Measurements from ENCODE around the gene PTCH2. TPM values are rescaled to one million over a fixed set of nuclear protein-coding genes. Genes with fewer than 3 reads are reported as not detected.

PTCH2 gene, protein sequence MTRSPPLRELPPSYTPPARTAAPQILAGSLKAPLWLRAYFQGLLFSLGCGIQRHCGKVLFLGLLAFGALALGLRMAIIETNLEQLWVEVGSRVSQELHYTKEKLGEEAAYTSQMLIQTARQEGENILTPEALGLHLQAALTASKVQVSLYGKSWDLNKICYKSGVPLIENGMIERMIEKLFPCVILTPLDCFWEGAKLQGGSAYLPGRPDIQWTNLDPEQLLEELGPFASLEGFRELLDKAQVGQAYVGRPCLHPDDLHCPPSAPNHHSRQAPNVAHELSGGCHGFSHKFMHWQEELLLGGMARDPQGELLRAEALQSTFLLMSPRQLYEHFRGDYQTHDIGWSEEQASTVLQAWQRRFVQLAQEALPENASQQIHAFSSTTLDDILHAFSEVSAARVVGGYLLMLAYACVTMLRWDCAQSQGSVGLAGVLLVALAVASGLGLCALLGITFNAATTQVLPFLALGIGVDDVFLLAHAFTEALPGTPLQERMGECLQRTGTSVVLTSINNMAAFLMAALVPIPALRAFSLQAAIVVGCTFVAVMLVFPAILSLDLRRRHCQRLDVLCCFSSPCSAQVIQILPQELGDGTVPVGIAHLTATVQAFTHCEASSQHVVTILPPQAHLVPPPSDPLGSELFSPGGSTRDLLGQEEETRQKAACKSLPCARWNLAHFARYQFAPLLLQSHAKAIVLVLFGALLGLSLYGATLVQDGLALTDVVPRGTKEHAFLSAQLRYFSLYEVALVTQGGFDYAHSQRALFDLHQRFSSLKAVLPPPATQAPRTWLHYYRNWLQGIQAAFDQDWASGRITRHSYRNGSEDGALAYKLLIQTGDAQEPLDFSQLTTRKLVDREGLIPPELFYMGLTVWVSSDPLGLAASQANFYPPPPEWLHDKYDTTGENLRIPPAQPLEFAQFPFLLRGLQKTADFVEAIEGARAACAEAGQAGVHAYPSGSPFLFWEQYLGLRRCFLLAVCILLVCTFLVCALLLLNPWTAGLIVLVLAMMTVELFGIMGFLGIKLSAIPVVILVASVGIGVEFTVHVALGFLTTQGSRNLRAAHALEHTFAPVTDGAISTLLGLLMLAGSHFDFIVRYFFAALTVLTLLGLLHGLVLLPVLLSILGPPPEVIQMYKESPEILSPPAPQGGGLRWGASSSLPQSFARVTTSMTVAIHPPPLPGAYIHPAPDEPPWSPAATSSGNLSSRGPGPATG
- total RNA-seq (under 1 TPM; 0.28 to 0.79 (median 0.54) TPM), polyA plus RNA-seq (0.34 TPM)
- long read RNA-seq, donor 1, partial matches to known transcripts: 1 of 1 reads
- long read RNA-seq, donor 1, other reads (novel, unspliced or antisense): 0 of 1 reads
- long read RNA-seq, donor 2: 0 reads
- long read RNA-seq, donor 3, partial matches to known transcripts: 1 of 1 reads
- long read RNA-seq, donor 3, other reads (novel, unspliced or antisense): 0 of 1 reads
- long read RNA-seq, donor 4: 0 reads

DNA sequence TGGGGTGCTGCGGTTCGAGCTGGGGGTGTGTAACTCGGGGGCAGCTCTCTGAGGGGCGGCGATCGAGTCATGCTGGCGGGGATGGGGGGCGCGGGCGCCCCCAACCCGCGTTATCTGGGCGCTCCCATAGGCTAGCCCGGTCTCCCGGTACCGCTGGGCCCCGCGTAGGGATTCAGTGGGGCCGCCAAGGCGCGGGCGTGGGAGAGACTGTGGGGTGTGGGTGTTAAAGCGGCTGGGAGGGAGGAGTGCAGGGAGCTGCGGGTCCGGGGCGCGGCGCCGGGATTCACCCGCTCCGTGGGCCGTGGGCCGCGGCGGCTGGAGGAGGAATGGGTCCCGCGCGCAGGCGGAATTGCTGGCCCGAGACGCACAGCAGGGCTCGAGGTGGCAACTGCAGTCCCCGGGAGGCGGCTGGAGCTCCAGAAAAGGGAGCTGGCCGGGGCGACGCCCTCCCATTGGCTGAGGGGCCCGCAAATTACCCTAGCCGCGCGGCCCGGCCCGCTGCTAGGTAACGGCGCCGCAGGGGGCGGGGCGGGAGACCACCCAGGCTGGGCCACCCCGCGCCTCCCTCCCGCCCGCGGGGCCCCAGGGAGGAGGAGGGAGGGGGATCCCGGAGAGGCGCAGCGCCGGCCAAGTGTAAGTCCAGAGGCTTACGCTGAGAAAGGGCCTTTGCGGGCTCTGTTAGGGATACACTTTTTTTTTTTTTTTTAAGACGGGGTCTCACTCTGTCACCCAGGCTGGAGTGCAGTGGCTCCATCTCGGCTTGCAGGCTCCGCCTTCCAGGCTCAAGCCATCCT, at the start of gene PTCH2:
Gene PTCH2, minus strand, starts transcription at position 392 of the 794 bp plus-strand sequence. Its CDS starts 321 bp downstream, at position 71.
- H3K27me3 ChIP-seq (ENCODE audit: control insufficient read depth, insufficient read depth): no peaks in the 10 kb centered on the region
- H3K9me3 ChIP-seq (ENCODE audit: control insufficient read depth, low read length): no peaks in the 10 kb centered on the region
- ATAC-seq (peak; percentile 92 to 94), DNase-seq (peak; percentile 77 to 91 (median 90))
- 2% methylated on average over 72 of the region's 72 CpGs for WGBS
- H3K4me1 ChIP-seq (ENCODE audit: control insufficient read depth, insufficient read depth, low read length): no peaks in the 10 kb centered on the region
- H3K4me3 ChIP-seq (ENCODE audit: low read length): peak within 1 kb of the TSS; percentile 48
- H3K27ac ChIP-seq (ENCODE audit: low read length): no peak within 1 kb of the TSS
- intact Hi-C loops (cut with DNase I): no loop called here

DNA sequence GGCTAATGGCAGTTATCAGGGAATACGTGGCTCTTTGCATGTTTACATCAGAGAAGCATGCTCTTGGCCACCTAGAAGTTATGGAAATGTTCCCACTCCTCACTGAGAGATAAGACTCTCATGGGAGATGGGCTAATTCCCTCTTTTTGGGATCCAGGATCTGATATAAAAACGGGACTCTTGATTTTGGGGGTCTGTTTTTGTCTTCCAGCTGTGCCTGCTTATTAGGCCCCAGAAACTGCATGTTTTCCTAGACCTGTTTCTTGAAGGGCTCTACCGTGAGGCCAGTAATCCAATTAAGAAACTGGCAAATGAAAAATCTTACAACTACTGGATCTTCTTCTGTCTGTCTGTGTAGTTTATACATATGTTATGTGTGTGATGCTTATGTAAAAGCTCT, 47.0 kb upstream of the PTCH2 start:
- intact Hi-C loops (cut with DNase I): no loop called here
- 74% methylated on average over 3 of the region's 3 CpGs for WGBS

DNA sequence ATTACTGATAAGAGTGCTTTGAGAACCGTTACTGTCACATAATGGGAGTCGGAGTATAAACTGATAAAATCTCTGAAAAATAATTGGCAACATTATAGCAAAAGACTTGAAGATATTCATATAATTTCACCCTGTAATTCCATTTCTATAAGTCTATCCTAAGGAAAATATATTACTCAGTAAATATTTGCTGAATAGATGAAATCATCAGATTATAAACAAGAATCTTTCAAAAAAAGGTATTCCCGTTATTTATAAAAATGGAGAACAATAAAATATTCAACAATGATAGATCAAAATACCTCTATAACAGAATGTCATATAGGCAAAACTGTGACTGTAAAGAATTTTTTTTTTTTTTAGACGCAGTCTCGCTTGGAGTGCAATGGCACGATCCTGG, 42.4 kb upstream of the PTCH2 start:
- peaks cover 1% of the 10 kb centered on the region for H3K4me1 ChIP-seq (ENCODE audit: control insufficient read depth, insufficient read depth, low read length)
- no peak for ATAC-seq
- intact Hi-C loops (cut with DNase I): no loop called here

More for the DNA sequence above, 47.0 kb upstream of the PTCH2 start:
- no peaks in the 10 kb centered on the region for H3K9me3 ChIP-seq (ENCODE audit: control insufficient read depth, low read length)
- no peak overlapping the region for H3K27ac ChIP-seq (ENCODE audit: low read length)
- no peaks in the 10 kb centered on the region for H3K27me3 ChIP-seq (ENCODE audit: control insufficient read depth, insufficient read depth)
- ATAC-seq: no peak
- H3K4me1 ChIP-seq (ENCODE audit: control insufficient read depth, insufficient read depth, low read length): no peaks in the 10 kb centered on the region
- H3K4me3 ChIP-seq (ENCODE audit: low read length): no peak overlapping the region
- DNase-seq: no peak

DNA sequence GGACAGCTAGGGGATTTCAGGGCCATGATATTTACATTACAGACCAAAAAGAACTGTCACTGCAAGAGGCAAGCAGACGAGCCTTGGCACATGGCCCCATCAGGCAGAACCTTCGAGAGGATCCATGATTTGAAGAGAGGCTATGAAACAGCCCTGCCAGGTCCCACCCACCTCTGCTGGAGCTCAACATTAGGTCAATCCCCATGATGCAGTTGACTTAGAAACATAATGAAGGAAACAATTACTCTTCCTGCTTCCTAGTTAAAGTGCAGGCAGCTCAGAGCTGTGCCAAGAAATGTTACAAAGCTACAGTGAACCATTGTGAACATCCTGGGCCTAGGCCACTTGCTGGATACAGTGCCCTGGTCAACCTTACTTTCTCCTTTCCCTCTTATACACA, 41.7 kb upstream of the PTCH2 start:
- Histone ChIP-seq H3K4me3 (ENCODE audit: low read length) (no peak overlapping the region), H3K4me1 (ENCODE audit: control insufficient read depth, insufficient read depth, low read length) (peaks cover 1% of the 10 kb centered on the region), H3K27me3 (ENCODE audit: control insufficient read depth, insufficient read depth) (no peaks in the 10 kb centered on the region), H3K9me3 (ENCODE audit: control insufficient read depth, low read length) (no peaks in the 10 kb centered on the region), H3K27ac (ENCODE audit: low read length) (no peak overlapping the region)
- DNase-seq (peak; percentile 39 to 75 (median 68)), ATAC-seq (peak; percentile 72 to 94)
- 31% methylated on average over 2 of the region's 2 CpGs for WGBS
- intact Hi-C loops (cut with DNase I): no loop called here

More for the DNA sequence above, 42.4 kb upstream of the PTCH2 start:
- Histone ChIP-seq H3K27me3 (ENCODE audit: control insufficient read depth, insufficient read depth) (no peaks in the 10 kb centered on the region), H3K27ac (ENCODE audit: low read length) (no peak overlapping the region), H3K4me3 (ENCODE audit: low read length) (no peak overlapping the region), H3K9me3 (ENCODE audit: control insufficient read depth, low read length) (no peaks in the 10 kb centered on the region)
- 80% methylated on average over 6 of the region's 6 CpGs for WGBS
- DNase-seq: no peak

DNA sequence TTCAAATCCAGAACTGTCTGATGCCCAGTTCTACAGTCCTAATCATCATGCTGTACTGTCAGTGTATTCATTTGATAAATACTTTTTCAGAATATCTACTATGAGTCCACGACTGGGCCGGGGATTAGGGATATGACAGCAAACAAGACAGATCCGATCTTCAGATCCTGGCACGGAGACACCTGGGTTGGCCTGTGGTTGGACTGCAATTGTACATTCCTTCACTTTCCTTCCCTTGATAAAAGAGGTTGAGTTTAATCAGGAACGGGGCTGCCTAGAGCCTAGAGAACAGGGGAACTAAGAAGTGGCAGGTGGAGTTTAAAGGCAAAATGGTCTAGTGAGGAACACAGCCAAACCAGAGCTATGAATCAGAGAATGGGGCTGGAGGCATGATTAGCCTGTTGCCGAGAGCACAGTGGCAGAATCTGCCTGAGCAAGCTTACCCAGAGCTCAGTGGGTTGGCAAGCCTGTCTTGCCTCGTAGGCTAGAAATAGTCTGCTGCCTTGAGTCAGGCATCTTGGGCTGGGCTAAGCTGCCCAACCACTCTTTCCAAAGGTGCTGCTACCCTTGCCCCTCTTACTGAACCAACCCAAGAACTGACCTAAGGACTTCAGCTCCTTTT, 38.1 kb upstream of the PTCH2 start:
- no peak overlapping the region for H3K4me3 ChIP-seq (ENCODE audit: low read length)
- intact Hi-C loops (cut with DNase I): no loop called here
- WGBS: 86% methylated on average over 7 of the region's 7 CpGs
- DNase-seq (no peak), ATAC-seq (peak in 1 of 2 donors; percentile 54)
- H3K9me3 ChIP-seq (ENCODE audit: control insufficient read depth, low read length): no peaks in the 10 kb centered on the region
- peaks cover 1% of the 10 kb centered on the region for H3K4me1 ChIP-seq (ENCODE audit: control insufficient read depth, insufficient read depth, low read length)
- H3K27me3 ChIP-seq (ENCODE audit: control insufficient read depth, insufficient read depth): no peaks in the 10 kb centered on the region
- H3K27ac ChIP-seq (ENCODE audit: low read length): no peak overlapping the region

DNA sequence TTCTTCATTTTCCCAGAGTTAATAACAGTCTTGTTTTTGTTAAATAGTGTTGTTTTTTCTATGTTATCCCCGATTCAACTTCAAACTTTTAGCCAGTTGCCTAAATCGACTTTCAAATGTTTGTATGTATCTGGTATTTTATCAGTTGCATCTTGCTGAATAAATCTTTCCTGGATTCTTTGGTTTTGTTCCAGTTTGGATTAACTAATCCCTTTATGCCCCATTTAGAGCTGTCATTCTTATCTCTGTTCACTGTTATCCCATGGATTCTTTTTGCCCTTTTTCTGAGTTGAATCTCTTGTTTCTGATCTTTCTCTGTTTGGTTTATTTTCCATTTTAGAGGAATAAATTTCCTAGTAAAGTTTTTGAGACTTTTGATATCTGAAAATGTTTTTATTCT, 31.1 kb upstream of the PTCH2 start:
- DNase-seq: no peak
- no peaks in the 10 kb centered on the region for H3K27me3 ChIP-seq (ENCODE audit: control insufficient read depth, insufficient read depth)

DNA sequence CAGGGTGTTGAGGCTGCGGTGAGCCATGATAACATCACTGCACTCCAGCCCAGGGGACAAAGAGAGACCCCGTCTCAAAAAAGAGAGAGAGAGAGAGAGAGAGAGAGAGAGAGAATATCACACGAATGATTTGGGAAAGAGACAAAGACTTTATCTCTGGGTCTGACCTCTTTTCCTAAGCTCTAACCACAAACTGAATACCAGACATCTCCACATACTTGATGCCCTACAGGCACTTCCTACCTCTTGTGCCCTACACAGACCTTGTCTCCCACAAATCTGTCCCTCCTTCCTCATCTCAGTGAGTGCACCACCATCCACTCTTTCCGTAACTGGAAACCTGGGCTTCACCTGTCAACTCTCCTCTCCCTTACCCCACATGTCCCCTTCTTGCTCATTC, 27.0 kb upstream of the PTCH2 start:
- Histone ChIP-seq H3K9me3 (ENCODE audit: control insufficient read depth, low read length) (no peaks in the 10 kb centered on the region), H3K4me1 (ENCODE audit: control insufficient read depth, insufficient read depth, low read length) (no peaks in the 10 kb centered on the region), H3K27me3 (ENCODE audit: control insufficient read depth, insufficient read depth) (no peaks in the 10 kb centered on the region), H3K4me3 (ENCODE audit: low read length) (no peak overlapping the region), H3K27ac (ENCODE audit: low read length) (no peak overlapping the region)
- intact Hi-C loops (cut with DNase I): no loop called here
- DNase-seq (no peak), ATAC-seq (no peak)
- WGBS: 89% methylated on average over 4 of the region's 4 CpGs

More for the DNA sequence above, 31.1 kb upstream of the PTCH2 start:
- intact Hi-C loops (cut with DNase I): no loop called here
- 70% methylated on average over 2 of the region's 2 CpGs for WGBS
- ATAC-seq: no peak
- H3K4me3 ChIP-seq (ENCODE audit: low read length): no peak overlapping the region
- H3K9me3 ChIP-seq (ENCODE audit: control insufficient read depth, low read length): no peaks in the 10 kb centered on the region
- H3K27ac ChIP-seq (ENCODE audit: low read length): no peak overlapping the region
- H3K4me1 ChIP-seq (ENCODE audit: control insufficient read depth, insufficient read depth, low read length): no peaks in the 10 kb centered on the region

DNA sequence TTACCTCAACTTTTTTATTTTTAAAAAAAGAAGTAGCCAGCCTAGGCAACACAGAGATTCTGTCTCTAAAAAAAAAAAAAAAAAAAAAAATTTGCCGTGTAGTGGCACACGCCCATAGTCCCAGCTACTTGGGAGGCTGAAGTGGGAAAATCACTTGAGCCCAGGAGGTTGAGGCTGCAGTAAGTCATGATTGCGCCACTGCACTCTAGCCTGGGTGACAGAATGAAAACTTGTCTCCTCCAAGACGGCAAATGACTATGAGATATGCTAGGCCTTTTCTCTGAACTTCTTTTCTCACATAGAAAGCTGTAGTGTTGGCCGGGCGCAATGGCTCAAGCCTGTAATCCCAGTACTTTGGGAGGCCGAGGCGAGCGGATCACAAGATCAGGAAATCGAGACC, 24.7 kb upstream of the PTCH2 start:
- no peaks in the 10 kb centered on the region for H3K4me1 ChIP-seq (ENCODE audit: control insufficient read depth, insufficient read depth, low read length)
- H3K27me3 ChIP-seq (ENCODE audit: control insufficient read depth, insufficient read depth): no peaks in the 10 kb centered on the region
- WGBS: 98% methylated on average over 10 of the region's 10 CpGs
- DNase-seq (no peak), ATAC-seq (no peak)
- H3K9me3 ChIP-seq (ENCODE audit: control insufficient read depth, low read length): no peaks in the 10 kb centered on the region
- H3K4me3 ChIP-seq (ENCODE audit: low read length): no peak overlapping the region
- no peak overlapping the region for H3K27ac ChIP-seq (ENCODE audit: low read length)
- intact Hi-C loops (cut with DNase I): no loop called here

DNA sequence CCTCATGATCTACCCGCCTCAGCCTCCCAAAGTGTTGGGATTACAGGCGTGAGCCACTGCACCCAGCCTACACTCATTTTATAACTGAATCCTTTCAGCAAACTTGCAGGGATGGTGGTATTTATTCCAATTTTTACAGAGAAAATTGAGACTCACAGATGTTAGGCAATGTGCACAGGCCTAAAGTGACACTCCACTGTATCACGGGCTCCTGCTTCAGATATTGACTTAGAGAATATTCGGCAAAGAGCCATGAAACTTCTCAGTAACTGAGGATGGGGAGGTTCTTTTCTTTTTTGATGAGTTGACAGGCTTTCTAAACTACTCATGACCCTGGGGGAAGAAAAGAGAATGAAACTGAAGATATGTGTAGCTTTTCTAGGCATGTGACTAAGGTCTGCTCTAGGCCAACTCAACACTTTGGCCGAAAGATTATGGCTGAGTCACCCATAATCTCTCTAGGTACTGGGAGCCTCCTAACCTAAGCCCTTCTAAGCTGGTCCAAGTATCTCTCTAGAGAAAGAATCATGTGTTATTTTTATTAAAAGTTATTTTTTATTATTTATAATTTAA, 19.9 kb upstream of the PTCH2 start:
- intact Hi-C loops (cut with DNase I): no loop called here
- peak; percentile 36 to 67 for ATAC-seq
- WGBS: 75% methylated on average over 5 of the region's 5 CpGs

More for the DNA sequence above, 19.9 kb upstream of the PTCH2 start:
- no peak for DNase-seq
- H3K4me3 ChIP-seq (ENCODE audit: low read length): no peak overlapping the region
- H3K27ac ChIP-seq (ENCODE audit: low read length): no peak overlapping the region
- H3K27me3 ChIP-seq (ENCODE audit: control insufficient read depth, insufficient read depth): no peaks in the 10 kb centered on the region
- H3K9me3 ChIP-seq (ENCODE audit: control insufficient read depth, low read length): no peaks in the 10 kb centered on the region
- no peaks in the 10 kb centered on the region for H3K4me1 ChIP-seq (ENCODE audit: control insufficient read depth, insufficient read depth, low read length)
